ENCODE results near the gene ANKRD11.
"Not testable (repeated sequence)": the region's sequence is repeated elsewhere in the genome, so short reads cannot be mapped to it uniquely, and the experiment has no call there.

- not testable (repeated sequence) for TF ChIP-seq POLR2A, CTCF, EP300 (IDR thresholded peaks at IDR 0.05)
These were observed 190.8 kb downstream of the ANKRD11 start for GRCh38 chr16:89299357-89300111.
